SK-N-MC (cell line): Measurements from ENCODE around the gene LONRF2.

Experiments
- DNase-seq: peaks from one replicate; pipeline ENCODE4 v3.0.0-alpha.2; 2011; ENCODE audit warnings: low read depth, low spot score
- H3K27ac ChIP-seq: fragments of 200-600 bp; sonication (generic); 2 replicates; pipeline ENCODE4 v1.5.1; 2016; ENCODE audit warnings: mixed run types
- H3K36me3 ChIP-seq: fragments of 200-600 bp; sonication (generic); 2 replicates; pipeline ENCODE4 v1.6.1; 2017; ENCODE audit warnings: antibody characterized with exemption, low read length, mixed read lengths; ENCODE audit not compliant: insufficient read depth
- H3K4me3 ChIP-seq: fragments of 200-600 bp; sonication (generic); 2 replicates; pipeline ENCODE4 v1.5.1; 2016
- H3K9ac ChIP-seq: fragments of 200-600 bp; sonication (generic); 2 replicates; pipeline ENCODE4 v1.8.0; 2017; ENCODE audit warnings: mixed run types, mixed read lengths; ENCODE audit not compliant: insufficient read length
- H3K9me3 ChIP-seq: fragments of 200-600 bp; sonication (generic); 2 replicates; pipeline ENCODE4 v1.6.1; 2017; ENCODE audit warnings: low read depth, mild to moderate bottlenecking, antibody characterized with exemption, low read length, moderate library complexity, mixed read lengths
- EZH2 ChIP-seq: fragments of 200-600 bp; sonication (generic); IDR thresholded peaks from one replicate; pipeline ENCODE4 v1.6.1; 2017; ENCODE audit warnings: antibody characterized with exemption
- FOXP2 ChIP-seq: optimal IDR thresholded peaks from 2 replicates; pipeline ENCODE3; 2011; ENCODE audit warnings: mild to moderate bottlenecking, moderate library complexity; ENCODE audit not compliant: insufficient read depth; ENCODE audit errors: extremely low read length, control extremely low read depth
- POLR2AphosphoS5 ChIP-seq: IDR thresholded peaks from 2 replicates; pipeline ENCODE4 v1.6.1; 2012; ENCODE audit warnings: mild to moderate bottlenecking, low read depth, low read length, borderline replicate concordance

The LONRF2 gene

GRCh38 chr2:100239486-100240210, 82.7 kb downstream of the LONRF2 start:
- TF ChIP-seq POLR2AphosphoS5: no peak
- TF ChIP-seq FOXP2: no peak
- no peak for TF ChIP-seq EZH2
- no peaks in the 10 kb centered on the region for H3K36me3 ChIP-seq
- no peak for DNase-seq

DNA sequence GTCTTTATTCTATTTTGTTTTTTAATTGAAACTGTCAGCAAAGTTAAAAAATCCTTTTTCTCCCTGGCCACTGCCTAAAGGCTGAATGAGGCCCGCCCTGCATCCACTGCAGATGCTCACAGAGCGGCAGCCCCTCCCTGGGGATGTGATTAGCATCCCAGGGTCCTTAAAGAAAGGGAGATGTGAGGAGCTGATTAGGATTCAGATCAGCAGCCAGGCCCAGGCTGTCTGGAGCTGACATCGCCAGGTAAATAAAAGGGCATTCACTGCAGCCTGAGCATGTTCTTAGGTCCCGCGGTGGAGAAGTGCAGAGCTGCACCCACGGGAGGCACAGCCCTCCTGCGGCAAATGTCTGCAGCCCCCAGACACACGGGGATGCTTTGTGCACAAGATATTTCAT, 83.8 kb downstream of the LONRF2 start:
- no peak for DNase-seq
- H3K27ac ChIP-seq: no peak overlapping the region
- no peak for TF ChIP-seq POLR2AphosphoS5
- no peak for TF ChIP-seq EZH2
- TF ChIP-seq FOXP2: no peak
- no peak overlapping the region for H3K9ac ChIP-seq
- no peaks in the 10 kb centered on the region for H3K9me3 ChIP-seq
- H3K4me3 ChIP-seq: no peak overlapping the region
- H3K36me3 ChIP-seq: no peaks in the 10 kb centered on the region

More at GRCh38 chr2:100239486-100240210, 82.7 kb downstream of the LONRF2 start:
- Histone ChIP-seq H3K9me3 (no peaks in the 10 kb centered on the region), H3K9ac (no peak overlapping the region), H3K27ac (no peak overlapping the region), H3K4me3 (no peak overlapping the region)

DNA sequence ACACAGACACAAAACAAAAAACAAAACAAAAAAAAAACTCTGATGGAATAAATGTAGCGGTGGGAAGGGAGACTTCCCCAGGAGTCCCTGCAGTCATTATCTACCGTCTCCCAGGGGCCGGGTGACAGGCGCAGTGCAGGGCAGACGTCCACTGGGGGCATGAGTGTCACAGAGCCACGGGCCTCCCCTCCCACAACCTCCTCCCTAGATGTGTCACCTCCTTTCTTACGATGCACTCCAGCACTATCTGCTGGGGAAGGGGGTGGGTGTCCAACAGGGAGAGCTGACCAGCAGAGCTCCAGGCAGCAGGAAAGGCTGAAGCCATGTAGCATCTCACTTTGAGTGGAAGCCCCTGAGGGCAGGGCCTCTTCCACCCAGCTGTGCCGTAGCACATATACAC, 84.5 kb downstream of the LONRF2 start:
- no peaks in the 10 kb centered on the region for H3K36me3 ChIP-seq
- no peak for TF ChIP-seq FOXP2
- no peak for TF ChIP-seq EZH2
- TF ChIP-seq POLR2AphosphoS5: no peak
- no peaks in the 10 kb centered on the region for H3K9me3 ChIP-seq
- no peak for DNase-seq
- no peak overlapping the region for H3K4me3 ChIP-seq
- no peak overlapping the region for H3K27ac ChIP-seq
- no peak overlapping the region for H3K9ac ChIP-seq

DNA sequence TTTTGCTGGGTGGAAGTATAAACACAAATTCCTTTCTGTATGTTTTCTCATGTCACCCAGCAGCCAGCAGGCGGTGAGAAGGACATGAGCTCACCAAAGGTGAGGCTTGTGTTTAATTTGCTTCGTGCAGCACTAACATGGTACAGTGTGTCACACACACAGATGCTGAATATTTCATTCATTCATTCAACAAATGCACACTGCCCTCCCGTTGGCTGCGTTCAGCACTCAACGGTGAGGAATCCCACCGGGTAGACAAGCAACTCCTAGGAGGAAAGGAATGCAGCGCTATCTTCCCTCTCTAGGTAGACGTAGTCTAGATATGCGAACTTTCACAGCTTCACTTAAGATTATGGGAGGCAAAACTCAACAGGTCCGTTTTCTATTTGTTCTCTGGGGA, 85.1 kb downstream of the LONRF2 start:
- no peaks in the 10 kb centered on the region for H3K9me3 ChIP-seq
- no peaks in the 10 kb centered on the region for H3K36me3 ChIP-seq
- no peak for DNase-seq
- TF ChIP-seq FOXP2: no peak
- no peak for TF ChIP-seq POLR2AphosphoS5
- TF ChIP-seq EZH2: no peak
- H3K27ac ChIP-seq: no peak overlapping the region
- H3K4me3 ChIP-seq: no peak overlapping the region
- H3K9ac ChIP-seq: no peak overlapping the region

DNA sequence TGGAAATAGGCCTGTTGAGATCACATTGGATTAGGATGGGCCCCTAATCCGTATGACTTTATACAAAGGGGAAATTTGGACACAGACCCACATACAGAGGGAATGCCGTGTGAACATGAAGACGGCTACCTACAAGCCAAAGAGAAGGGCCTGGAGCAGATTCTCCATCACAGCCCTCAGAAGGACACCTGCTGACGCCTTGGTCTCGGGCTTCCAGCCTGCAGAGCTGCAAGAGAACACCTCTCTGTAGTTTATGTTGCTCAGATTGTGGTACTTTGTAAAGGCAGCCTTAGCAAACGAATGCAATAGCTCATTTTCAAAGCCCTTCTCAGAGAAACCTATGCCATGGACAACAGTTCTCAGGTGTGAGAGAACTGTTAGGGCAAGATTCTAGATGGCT, 86.1 kb downstream of the LONRF2 start:
- Histone ChIP-seq H3K36me3 (no peaks in the 10 kb centered on the region), H3K27ac (no peak overlapping the region), H3K9ac (no peak overlapping the region), H3K4me3 (no peak overlapping the region), H3K9me3 (no peaks in the 10 kb centered on the region)
- DNase-seq: no peak
- TF ChIP-seq EZH2: no peak
- TF ChIP-seq FOXP2: no peak

- Histone ChIP-seq H3K9ac (no peak overlapping the region), H3K4me3 (no peak overlapping the region), H3K36me3 (no peaks in the 10 kb centered on the region), H3K9me3 (no peaks in the 10 kb centered on the region), H3K27ac (no peak overlapping the region)
- no peak for DNase-seq
- TF ChIP-seq EZH2: no peak
- no peak for TF ChIP-seq POLR2AphosphoS5
- no peak for TF ChIP-seq FOXP2
Measured at GRCh38 chr2:100235581-100235980, 86.7 kb downstream of the LONRF2 start.

DNA sequence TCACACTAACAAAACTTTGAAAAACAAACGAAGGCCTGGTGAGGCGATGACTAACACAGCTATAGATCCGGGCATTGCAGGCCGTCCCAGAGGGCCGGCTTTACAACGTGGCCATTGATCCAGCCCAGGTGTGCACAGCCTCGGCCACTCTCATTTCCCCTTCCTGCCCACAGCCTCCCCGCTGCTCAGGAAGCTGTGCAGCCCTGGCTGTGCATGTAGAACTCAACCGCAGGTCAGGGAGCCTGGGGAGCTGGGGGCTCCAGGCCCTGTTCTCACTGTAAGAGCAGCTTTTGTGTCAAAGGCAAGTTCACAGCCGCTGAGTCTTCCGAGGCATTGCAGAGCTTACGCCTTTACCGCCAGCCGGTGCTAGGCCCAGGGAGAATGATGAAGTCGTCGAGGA, 87.2 kb downstream of the LONRF2 start:
- Histone ChIP-seq H3K9me3 (no peaks in the 10 kb centered on the region), H3K9ac (no peak overlapping the region), H3K4me3 (no peak overlapping the region), H3K36me3 (no peaks in the 10 kb centered on the region), H3K27ac (no peak overlapping the region)
- TF ChIP-seq FOXP2 (no peak), POLR2AphosphoS5 (no peak), EZH2 (no peak)
- no peak for DNase-seq

DNA sequence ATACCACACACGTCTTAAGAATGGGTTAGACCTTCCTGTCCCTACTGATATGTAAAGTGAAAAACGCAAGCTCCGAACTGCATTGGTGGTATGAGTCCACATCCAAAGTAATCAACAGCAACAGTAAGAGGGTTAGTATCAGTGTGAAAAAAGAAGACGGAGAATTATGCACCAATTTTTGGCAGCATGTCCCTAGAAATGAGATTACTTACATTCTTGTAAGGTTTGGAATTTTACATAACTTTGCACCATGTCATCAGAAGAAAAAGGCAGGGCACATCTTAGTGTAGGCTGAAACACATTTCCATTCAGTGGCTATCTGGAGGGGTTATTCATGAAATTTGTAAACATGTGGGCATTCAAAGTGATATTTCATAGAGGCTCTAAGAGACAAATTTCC, 88.2 kb downstream of the LONRF2 start:
- TF ChIP-seq FOXP2: no peak
- no peak for TF ChIP-seq POLR2AphosphoS5
- no peak overlapping the region for H3K9ac ChIP-seq
- no peak for DNase-seq
- H3K9me3 ChIP-seq: no peaks in the 10 kb centered on the region
- H3K36me3 ChIP-seq: no peaks in the 10 kb centered on the region
- no peak overlapping the region for H3K27ac ChIP-seq
- no peak overlapping the region for H3K4me3 ChIP-seq

GRCh38 chr2:100233061-100233460, 89.2 kb downstream of the LONRF2 start:
- Histone ChIP-seq H3K36me3 (no peaks in the 10 kb centered on the region), H3K27ac (no peak overlapping the region), H3K9me3 (no peaks in the 10 kb centered on the region), H3K4me3 (no peak overlapping the region), H3K9ac (no peak overlapping the region)
- DNase-seq: no peak
- TF ChIP-seq POLR2AphosphoS5 (no peak), EZH2 (no peak), FOXP2 (no peak)
